Measurements from ENCODE around the gene MAP7D1.

GRCh38 chr1:36161641-36162531 is 5.9 kb downstream of the MAP7D1 start:
- TF ChIP-seq CTCF (IDR thresholded peaks at IDR 0.05) = no peak
- no peak for TF ChIP-seq POLR2A (IDR thresholded peaks at IDR 0.05)
- no peak for TF ChIP-seq EP300 (IDR thresholded peaks at IDR 0.05)

Measured in gastroesophageal sphincter (tissue), 3 donors.